ENCODE results near the gene MLYCD.

MLYCD gene

GRCh38 chr16:83958137-83958845 is 59.4 kb downstream of the MLYCD start:
- no peak for DNase-seq

GRCh38 chr16:83958846-83959565 is 60.1 kb downstream of the MLYCD start:
- DNase-seq, result no peak

- DNase-seq, result no peak
Measured at GRCh38 chr16:83959656-83960434, 60.9 kb downstream of the MLYCD start.

- DNase-seq, result no peak
Measured at GRCh38 chr16:83960521-83961249, 61.8 kb downstream of the MLYCD start.

GRCh38 chr16:83961591-83961990 is 62.7 kb downstream of the MLYCD start:
- no peak for DNase-seq

- no peak for DNase-seq
Measured at GRCh38 chr16:83963277-83964119, 64.6 kb downstream of the MLYCD start.

GRCh38 chr16:83964684-83965443 is 65.9 kb downstream of the MLYCD start:
- DNase-seq, result no peak

- no peak for DNase-seq
Measured at GRCh38 chr16:83965444-83966152, 66.7 kb downstream of the MLYCD start.

- DNase-seq, result no peak
Measured at GRCh38 chr16:83966153-83966696, 67.3 kb downstream of the MLYCD start.

GRCh38 chr16:83967091-83967490 is 68.2 kb downstream of the MLYCD start:
- no peak for DNase-seq

GRCh38 chr16:83967838-83968305 is 69.0 kb downstream of the MLYCD start, which contains the start of gene NECAB2:
NECAB2 (plus strand) TSS chr16:83968244; CDS start chr16:83968649, 405 bp downstream.
- no peak for DNase-seq

- DNase-seq, result no peak
Measured at GRCh38 chr16:83968306-83968851, 69.5 kb downstream of the MLYCD start.

GRCh38 chr16:83968891-83969649 is 70.2 kb downstream of the MLYCD start:
- DNase-seq, result no peak

GRCh38 chr16:83969771-83970429 is 71.0 kb downstream of the MLYCD start:
- DNase-seq, result no peak

- DNase-seq, result no peak
Measured at GRCh38 chr16:83970430-83970815, 71.5 kb downstream of the MLYCD start.

- no peak for DNase-seq
Measured at GRCh38 chr16:83971165-83972130, 72.5 kb downstream of the MLYCD start.

Data from kidney glomerular epithelial cell (primary cell).